Germinal center (tissue), 1 donor: ENCODE measurements around the gene ADI1.

Source experiments
- DNase-seq: peaks from one replicate; pipeline ENCODE4 v3.0.0; 2012; ENCODE audit warnings: mixed read lengths, low spot score

ADI1 gene

GRCh38 chr2:3480352-3481010 is 38.9 kb downstream of the ADI1 start:
- no peak for DNase-seq

- no peak for DNase-seq
Measured at GRCh38 chr2:3479430-3480320, 39.7 kb downstream of the ADI1 start.

GRCh38 chr2:3478846-3479385 is 40.4 kb downstream of the ADI1 start:
- DNase-seq = no peak

DNA sequence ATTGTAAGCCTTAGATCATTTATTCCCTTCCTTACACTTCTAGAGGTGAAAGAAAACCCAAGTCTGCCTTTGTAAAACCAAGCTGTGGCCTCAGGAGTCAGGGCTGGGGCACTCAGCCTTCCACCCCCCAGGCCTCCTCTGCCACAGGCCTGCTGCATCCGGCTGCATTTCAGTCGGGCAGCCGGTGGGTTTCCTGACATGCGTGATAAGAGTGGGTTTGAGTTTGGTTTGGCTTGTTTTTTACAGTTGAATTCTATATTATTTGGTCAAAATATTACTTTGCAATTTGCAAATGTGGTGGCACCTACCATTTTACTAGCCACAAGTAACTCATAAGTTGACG is 42.4 kb downstream of the ADI1 start:
- DNase-seq = no peak

DNA sequence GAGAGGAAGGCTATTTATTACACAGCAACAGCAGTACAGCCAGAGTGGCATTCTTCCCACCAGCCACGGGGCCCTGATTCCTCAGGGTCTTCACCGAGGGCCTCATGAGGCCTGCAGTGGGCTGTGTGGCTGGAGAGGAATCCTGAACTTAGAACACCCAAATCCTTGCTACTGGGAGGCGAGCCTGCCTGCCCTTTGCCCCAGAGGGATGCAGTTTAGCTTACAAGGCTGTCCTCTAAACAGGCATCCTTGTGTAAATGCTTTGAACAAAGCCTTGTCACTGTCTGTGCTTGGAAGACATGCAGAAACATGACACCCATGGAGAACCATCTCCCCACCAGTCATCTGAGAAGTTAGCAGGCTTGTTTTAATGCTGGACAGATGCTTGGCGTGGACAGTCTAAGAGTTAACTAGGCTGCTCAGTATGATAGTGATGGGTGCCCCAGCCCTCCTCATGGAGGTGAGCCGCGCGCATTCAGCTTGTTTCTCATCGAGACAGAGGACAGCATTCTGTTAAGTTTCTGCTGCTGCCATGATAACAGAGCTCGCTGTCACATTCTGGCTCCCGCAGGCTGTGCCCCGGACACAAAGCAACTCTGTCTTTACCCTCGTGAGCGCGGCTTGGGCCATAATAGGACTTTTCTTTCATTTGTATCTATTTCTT is 42.9 kb downstream of the ADI1 start:
- no peak for DNase-seq

DNA sequence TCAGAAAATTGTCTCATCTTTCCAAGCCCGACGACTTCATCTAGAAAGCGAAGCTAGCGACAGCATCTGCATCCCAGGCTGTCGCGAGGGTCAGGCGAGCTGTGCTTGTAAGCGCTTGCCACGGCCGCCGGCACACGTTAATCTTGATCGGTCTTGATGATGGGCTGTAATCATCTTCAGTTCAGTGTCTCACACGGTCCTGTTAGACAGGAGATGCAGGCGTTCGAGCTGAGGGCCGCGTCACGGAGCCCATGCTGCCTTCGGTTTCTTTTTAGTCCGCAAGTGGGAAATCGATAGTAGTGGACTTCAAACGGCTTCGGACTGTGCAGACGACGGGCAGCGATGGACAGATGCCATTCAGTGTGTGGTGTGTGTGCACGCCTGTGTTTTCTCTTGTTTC is 43.6 kb downstream of the ADI1 start:
- DNase-seq = no peak

DNA sequence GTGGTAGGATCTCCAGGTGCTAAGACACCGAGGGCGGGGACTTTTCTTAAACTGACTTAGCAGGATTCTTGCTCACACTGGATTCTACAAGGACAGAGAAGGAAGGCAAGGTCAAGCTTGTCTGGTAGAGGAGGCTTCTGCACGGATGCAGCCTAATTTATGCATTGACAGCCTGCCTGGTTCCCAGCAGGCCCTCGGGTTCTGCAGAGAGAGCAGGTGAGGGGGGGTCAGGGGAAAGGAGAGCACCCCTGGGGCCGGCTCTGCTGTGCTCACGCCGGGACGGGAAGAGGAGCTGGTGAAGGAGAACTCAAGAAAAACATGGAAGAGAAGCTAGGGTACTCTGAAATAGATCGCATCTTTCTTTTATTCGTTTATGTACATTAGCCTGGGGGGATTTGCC is 46.4 kb downstream of the ADI1 start:
- DNase-seq = no peak

GRCh38 chr2:3472296-3472695 is 47.0 kb downstream of the ADI1 start:
- no peak for DNase-seq

- DNase-seq = no peak
Measured at GRCh38 chr2:3470856-3471737, 48.2 kb downstream of the ADI1 start.

DNA sequence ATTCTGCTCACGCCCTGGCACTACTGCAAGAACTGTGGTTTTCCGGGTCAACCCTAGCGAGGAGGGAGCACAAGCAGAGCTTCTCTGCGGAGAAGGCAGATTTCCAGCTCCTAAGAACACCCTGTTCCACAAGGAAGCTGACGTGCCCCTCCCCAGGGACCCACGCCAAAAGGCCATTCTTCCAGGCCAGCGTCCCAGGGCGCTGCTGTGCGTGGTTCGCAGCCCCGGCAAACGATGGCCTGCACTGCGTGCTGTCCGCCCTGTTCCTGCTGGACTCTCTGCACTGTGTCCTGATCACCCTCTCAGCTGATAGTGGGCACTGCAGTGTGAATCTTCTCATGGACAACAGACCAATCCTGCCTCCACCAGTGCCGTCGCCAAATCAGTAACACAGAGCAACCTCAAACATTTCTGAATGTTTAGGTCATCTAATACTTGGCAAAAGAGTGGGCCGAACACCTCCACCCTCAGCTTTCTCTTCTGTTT is 49.1 kb downstream of the ADI1 start:
- DNase-seq = no peak

GRCh38 chr2:3469486-3469885 is 49.8 kb downstream of the ADI1 start:
- DNase-seq = no peak

GRCh38 chr2:3468296-3468988 is 50.9 kb downstream of the ADI1 start:
- no peak for DNase-seq

- no peak for DNase-seq
Measured at GRCh38 chr2:3467654-3468053, 51.7 kb downstream of the ADI1 start.

GRCh38 chr2:3466966-3467365 is 52.4 kb downstream of the ADI1 start:
- no peak for DNase-seq

DNA sequence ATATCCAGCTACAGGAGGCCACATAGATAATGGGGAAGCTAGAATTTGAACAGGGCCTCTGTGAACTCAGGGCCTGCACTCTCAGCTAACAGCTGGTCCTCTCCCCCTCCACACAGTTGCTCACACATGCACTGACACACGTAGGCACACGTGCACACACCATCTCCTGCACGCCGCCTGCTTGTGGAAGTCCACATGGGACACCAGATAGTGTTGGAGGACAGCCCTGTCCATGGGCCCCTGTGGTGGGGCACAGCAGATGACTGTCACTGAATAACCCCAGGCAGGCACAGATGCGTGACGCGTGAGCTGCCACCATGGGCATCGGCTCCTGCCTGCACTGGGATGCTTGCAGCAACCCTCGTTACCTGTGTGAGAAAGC is 52.9 kb downstream of the ADI1 start:
- no peak for DNase-seq

DNA sequence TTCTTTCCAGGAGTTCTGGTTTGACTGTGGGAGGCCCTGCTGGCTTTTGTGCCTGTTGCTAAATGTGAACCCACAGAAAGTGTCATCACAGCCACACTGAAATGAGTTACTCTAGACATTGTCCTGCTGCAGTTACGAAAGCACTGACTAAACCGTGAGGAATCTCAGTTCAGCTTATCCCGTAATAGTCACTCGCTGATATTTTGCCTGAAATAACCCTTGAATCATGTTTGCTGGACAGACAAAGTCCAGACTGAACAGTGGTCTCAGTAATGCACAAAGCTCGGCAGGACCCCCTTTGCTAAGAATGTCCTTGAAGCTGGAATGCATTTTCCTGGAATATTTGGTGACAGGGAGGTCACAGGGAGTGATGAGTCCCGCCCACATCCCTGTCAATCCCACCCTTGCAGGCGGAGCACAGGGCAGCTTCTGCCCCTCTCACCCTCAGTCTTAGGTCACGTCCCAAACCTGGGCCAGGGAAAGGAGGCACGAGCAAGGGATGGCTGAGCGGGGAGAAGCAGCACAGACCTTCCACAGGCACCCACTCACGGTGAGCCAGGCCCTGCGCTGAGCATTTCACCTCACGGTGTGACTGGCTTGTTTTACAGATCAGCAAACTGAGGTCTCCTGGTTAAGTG is 53.4 kb downstream of the ADI1 start:
- no peak for DNase-seq

- DNase-seq = no peak
Measured at GRCh38 chr2:3465328-3465727, 54.0 kb downstream of the ADI1 start.

DNA sequence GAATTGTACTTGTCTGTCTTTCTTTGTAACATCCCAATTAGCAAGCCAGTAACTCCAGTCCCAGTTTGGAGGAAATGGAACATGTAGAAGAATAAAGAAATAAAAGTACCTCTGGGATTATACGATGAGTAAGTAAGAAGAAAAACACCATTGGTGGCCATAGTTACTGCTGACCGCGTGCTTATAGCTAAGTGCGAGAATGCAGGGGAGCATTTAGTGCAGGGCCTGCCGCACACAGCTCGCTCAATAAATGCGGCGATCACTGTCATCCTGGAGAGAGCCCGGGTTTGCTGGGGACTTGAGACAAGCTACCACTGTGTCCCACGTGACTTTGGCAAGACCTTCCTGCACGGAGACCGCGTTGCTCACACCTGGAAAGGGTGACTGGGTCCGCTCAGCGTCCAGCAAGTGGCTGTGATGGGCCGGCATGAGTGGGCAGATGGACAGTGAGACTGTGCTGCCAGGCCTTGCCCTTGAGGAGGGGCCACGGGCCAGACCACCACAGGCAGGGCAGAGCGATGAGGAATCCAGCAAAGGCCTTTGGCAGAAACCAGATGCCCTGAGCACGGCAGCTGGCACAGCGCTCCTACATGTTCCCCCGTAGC is 54.8 kb downstream of the ADI1 start:
- DNase-seq = no peak

GRCh38 chr2:3463944-3464343 is 55.4 kb downstream of the ADI1 start:
- DNase-seq = no peak

DNA sequence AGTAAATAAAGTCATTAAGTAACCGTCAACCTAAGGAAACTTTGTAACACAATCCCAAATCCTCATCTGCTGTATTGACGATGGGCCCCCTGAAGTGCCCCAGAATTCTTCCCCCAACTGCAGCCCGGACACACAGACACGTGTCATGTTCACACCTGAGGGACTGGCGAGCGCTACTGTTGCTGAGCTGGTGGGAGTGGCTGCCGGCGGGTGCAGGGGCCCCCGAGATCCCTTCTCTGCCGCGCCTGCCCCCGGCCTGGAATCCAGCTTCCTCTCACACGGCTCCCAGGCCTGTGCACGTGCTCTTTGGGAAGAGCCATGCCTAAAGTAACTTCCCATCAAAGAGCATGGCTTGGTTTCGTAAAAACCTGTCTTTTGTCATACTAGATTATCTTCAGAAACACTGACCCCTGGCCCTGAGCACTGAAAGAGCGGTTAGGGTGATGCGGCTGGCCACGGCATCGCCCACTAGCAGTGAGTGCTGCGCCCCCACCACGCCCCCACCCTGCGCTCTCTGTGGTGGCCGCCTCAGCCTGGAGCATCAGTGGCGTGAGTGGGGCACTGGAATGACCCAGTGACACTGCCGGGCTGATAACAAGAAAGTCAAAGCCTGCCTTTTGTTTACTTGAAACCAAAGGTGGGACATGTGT is 56.0 kb downstream of the ADI1 start:
- no peak for DNase-seq
